Measurements from ENCODE around the gene RASA4B.

The RASA4B gene

GRCh38 chr7:102449136-102449535 lies 68.4 kb downstream of the RASA4B start:
- H3K27me3 ChIP-seq (ENCODE audit: low read length), result no peaks in the 10 kb centered on the region
- no peaks in the 10 kb centered on the region for H4K20me1 ChIP-seq (ENCODE audit: low read depth, low read length)
- no peak overlapping the region for H3K4me2 ChIP-seq (ENCODE audit: low read depth, low read length, poor library complexity, severe bottlenecking)
- TF ChIP-seq, protein P1, sequence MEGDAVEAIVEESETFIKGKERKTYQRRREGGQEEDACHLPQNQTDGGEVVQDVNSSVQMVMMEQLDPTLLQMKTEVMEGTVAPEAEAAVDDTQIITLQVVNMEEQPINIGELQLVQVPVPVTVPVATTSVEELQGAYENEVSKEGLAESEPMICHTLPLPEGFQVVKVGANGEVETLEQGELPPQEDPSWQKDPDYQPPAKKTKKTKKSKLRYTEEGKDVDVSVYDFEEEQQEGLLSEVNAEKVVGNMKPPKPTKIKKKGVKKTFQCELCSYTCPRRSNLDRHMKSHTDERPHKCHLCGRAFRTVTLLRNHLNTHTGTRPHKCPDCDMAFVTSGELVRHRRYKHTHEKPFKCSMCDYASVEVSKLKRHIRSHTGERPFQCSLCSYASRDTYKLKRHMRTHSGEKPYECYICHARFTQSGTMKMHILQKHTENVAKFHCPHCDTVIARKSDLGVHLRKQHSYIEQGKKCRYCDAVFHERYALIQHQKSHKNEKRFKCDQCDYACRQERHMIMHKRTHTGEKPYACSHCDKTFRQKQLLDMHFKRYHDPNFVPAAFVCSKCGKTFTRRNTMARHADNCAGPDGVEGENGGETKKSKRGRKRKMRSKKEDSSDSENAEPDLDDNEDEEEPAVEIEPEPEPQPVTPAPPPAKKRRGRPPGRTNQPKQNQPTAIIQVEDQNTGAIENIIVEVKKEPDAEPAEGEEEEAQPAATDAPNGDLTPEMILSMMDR (IDR thresholded peaks at IDR 0.05; ENCODE audit: insufficient read depth, low read length, poor library complexity, severe bottlenecking), result no peak
- no peak for TF ChIP-seq EZH2phosphoT487 (conservative IDR thresholded peaks at IDR 0.05; ENCODE audit: low read length)
- no peaks in the 10 kb centered on the region for H3K9me2 ChIP-seq (replicated peaks; ENCODE audit: insufficient read depth, low read length)
- H3F3A ChIP-seq (ENCODE audit: insufficient read depth), result peaks cover 20% of the 10 kb centered on the region
- no peaks in the 10 kb centered on the region for H3K79me2 ChIP-seq (ENCODE audit: insufficient read depth, low read length)
- no peak overlapping the region for H3K27ac ChIP-seq (ENCODE audit: low read depth, low read length)
- H3K36me3 ChIP-seq (ENCODE audit: low read length), result peaks cover 15% of the 10 kb centered on the region; the same call in 1 of the 2 replicates
- no peaks in the 10 kb centered on the region for H3K9me3 ChIP-seq (ENCODE audit: insufficient read depth, low read length)
- no peak overlapping the region for H3K9ac ChIP-seq (ENCODE audit: low read length)
- no peak overlapping the region for H2AFZ ChIP-seq (ENCODE audit: low read depth, low read length, severe bottlenecking)
- H3K4me3 ChIP-seq (ENCODE audit: insufficient read depth, low read length, poor library complexity, severe bottlenecking), result no peak overlapping the region

- no peak overlapping the region for H3K27ac ChIP-seq (ENCODE audit: low read depth, low read length)
- no peaks in the 10 kb centered on the region for H3K9me3 ChIP-seq (ENCODE audit: insufficient read depth, low read length)
- H3K4me2 ChIP-seq (ENCODE audit: low read depth, low read length, poor library complexity, severe bottlenecking), result no peak overlapping the region
- H3K9me2 ChIP-seq (replicated peaks; ENCODE audit: insufficient read depth, low read length), result no peaks in the 10 kb centered on the region
- no peak overlapping the region for H2AFZ ChIP-seq (ENCODE audit: low read depth, low read length, severe bottlenecking)
- no peaks in the 10 kb centered on the region for H4K20me1 ChIP-seq (ENCODE audit: low read depth, low read length)
- H3K4me3 ChIP-seq (ENCODE audit: insufficient read depth, low read length, poor library complexity, severe bottlenecking), result no peak overlapping the region
- no peaks in the 10 kb centered on the region; the same call in 1 of the 2 replicates for H3K79me2 ChIP-seq (ENCODE audit: insufficient read depth, low read length)
- peaks cover 15% of the 10 kb centered on the region; the same call in 1 of the 2 replicates for H3K36me3 ChIP-seq (ENCODE audit: low read length)
- no peaks in the 10 kb centered on the region for H3K27me3 ChIP-seq (ENCODE audit: low read length)
- no peak overlapping the region for H3K9ac ChIP-seq (ENCODE audit: low read length)
- TF ChIP-seq, protein P1 (IDR thresholded peaks at IDR 0.05; ENCODE audit: insufficient read depth, low read length, poor library complexity, severe bottlenecking), result no peak
- TF ChIP-seq EZH2phosphoT487 (conservative IDR thresholded peaks at IDR 0.05; ENCODE audit: low read length), result no peak
- peaks cover 38% of the 10 kb centered on the region for H3F3A ChIP-seq (ENCODE audit: insufficient read depth)
These were observed 70.3 kb downstream of the RASA4B start for GRCh38 chr7:102447311-102447710.

DNA sequence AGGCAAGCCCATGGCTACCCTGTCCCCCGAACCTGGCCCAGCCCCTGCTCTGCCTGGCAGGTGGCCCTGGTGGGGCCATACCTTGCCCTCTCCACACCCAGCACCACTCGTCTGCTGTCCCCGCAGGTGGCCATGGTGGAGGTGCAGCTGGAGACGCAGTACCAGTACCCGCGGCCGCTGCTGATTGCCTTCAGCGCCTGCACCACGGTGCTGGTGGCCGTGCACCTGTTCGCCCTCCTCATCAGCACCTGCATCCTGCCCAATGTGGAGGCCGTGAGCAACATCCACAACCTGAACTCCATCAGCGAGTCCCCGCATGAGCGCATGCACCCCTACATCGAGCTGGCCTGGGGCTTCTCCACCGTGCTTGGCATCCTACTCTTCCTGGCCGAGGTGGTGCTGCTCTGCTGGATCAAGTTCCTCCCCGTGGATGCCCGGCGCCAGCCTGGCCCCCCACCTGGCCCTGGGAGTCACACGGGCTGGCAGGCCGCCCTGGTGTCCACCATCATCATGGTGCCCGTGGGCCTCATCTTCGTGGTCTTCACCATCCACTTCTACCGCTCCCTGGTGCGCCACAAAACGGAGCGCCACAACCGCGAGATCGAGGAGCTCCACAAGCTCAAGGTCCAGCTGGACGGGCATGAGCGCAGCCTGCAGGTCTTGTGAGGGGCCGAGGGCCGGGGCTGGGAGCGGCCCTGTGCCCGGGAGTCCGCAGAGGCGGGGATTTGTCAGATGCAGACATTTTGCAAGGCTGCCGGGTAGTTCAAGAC lies 71.0 kb downstream of the RASA4B start:
- no peak overlapping the region for H2AFZ ChIP-seq (ENCODE audit: low read depth, low read length, severe bottlenecking)
- peak overlapping the region; percentile 54 for H3K4me2 ChIP-seq (ENCODE audit: low read depth, low read length, poor library complexity, severe bottlenecking)
- H3K9me2 ChIP-seq (replicated peaks; ENCODE audit: insufficient read depth, low read length), result no peaks in the 10 kb centered on the region
- peaks cover 46% of the 10 kb centered on the region for H3F3A ChIP-seq (ENCODE audit: insufficient read depth)
- no peak for TF ChIP-seq EZH2phosphoT487 (conservative IDR thresholded peaks at IDR 0.05; ENCODE audit: low read length)
- TF ChIP-seq, protein P1 (IDR thresholded peaks at IDR 0.05; ENCODE audit: insufficient read depth, low read length, poor library complexity, severe bottlenecking), result no peak
- H3K27ac ChIP-seq (ENCODE audit: low read depth, low read length), result peak overlapping the region; percentile 97
- no peak overlapping the region for H3K4me3 ChIP-seq (ENCODE audit: insufficient read depth, low read length, poor library complexity, severe bottlenecking)
- no peaks in the 10 kb centered on the region; the same call in 1 of the 2 replicates for H3K79me2 ChIP-seq (ENCODE audit: insufficient read depth, low read length)
- no peaks in the 10 kb centered on the region for H3K9me3 ChIP-seq (ENCODE audit: insufficient read depth, low read length)
- H3K9ac ChIP-seq (ENCODE audit: low read length), result peak overlapping the region; percentile 44
- no peaks in the 10 kb centered on the region for H4K20me1 ChIP-seq (ENCODE audit: low read depth, low read length)
- no peaks in the 10 kb centered on the region for H3K27me3 ChIP-seq (ENCODE audit: low read length)
- peaks cover 15% of the 10 kb centered on the region; the same call in 1 of the 2 replicates for H3K36me3 ChIP-seq (ENCODE audit: low read length)

Data from SU-DHL-6 (cell line).